Upper lobe of left lung (tissue), 6 donors: ENCODE data around the gene PPP3CA. TPM values are rescaled to one million over a fixed set of nuclear protein-coding genes. Genes with fewer than 3 reads are reported as not detected.

ENCODE experiments used
- ATAC-seq, 2 donors: fragments of 200-7000 bp; cut with Tn5 transposase; one replicate each; pipeline ENCODE4 v1.9.1; 2022; ENCODE audit warnings: mild to moderate bottlenecking in 2 of 2, moderate library complexity in 2 of 2; ENCODE audit not compliant: low FRiP score in 2 of 2
- DNase-seq, 2 donors: peaks; one replicate each; pipeline ENCODE4 v3.0.0-alpha.2; 2019 to 2020
- H3K27ac ChIP-seq, 4 donors: fragments of 200-600 bp; sonication (generic); one replicate each; pipeline ENCODE4 v1.5.1; 2016 to 2019
- H3K27me3 ChIP-seq, 4 donors: fragments of 200-600 bp; sonication (generic); one replicate each; pipeline ENCODE4 v1.5.1; 2017 to 2019
- H3K36me3 ChIP-seq, 4 donors: fragments of 200-600 bp; sonication (generic); one replicate each; pipeline ENCODE4 v1.5.1; 2016 to 2019
- H3K4me1 ChIP-seq, 4 donors: fragments of 200-600 bp; sonication (generic); one replicate each; pipeline ENCODE4 v1.5.1; 2018 to 2019
- H3K4me3 ChIP-seq, 4 donors: fragments of 200-600 bp; sonication (generic); one replicate each; pipeline ENCODE4 v1.5.1; 2017 to 2019; ENCODE audit warnings: mild to moderate bottlenecking in 2 of 4, moderate library complexity in 1 of 4
- H3K9me3 ChIP-seq, 4 donors: fragments of 200-600 bp; sonication (generic); one replicate each; pipeline ENCODE4 v1.5.1; 2018 to 2019
- CTCF ChIP-seq, 6 experiments: fragments of 450-650 bp in 4 of 6; fragments of 200-600 bp in 2 of 6; sonication (generic) in 2 of 6; IDR thresholded peaks; one replicate each; pipeline ENCODE4 v1.5.1; 2016 to 2019; ENCODE audit warnings: antibody characterized with exemption in 6 of 6
- EP300 ChIP-seq, 4 donors: sonication (generic); formaldehyde crosslinking; IDR thresholded peaks; one replicate each; pipeline ENCODE4 v1.5.1; 2017; ENCODE audit warnings: antibody characterized with exemption in 4 of 4, control low read depth in 2 of 4
- POLR2A ChIP-seq, 4 donors: fragments of 450-650 bp; IDR thresholded peaks; one replicate each; pipeline ENCODE4 v1.5.1; 2016 to 2017; ENCODE audit warnings: antibody characterized with exemption in 4 of 4, mild to moderate bottlenecking in 2 of 4
- POLR2AphosphoS5 ChIP-seq, 2 donors: sonication (generic); formaldehyde crosslinking; IDR thresholded peaks; one replicate each; pipeline ENCODE4 v1.5.1; 2017; ENCODE audit warnings: antibody characterized with exemption in 2 of 2
- WGBS, 2 donors: methylation state at CpG; one replicate each; pipeline ENCODE4 v1.1.5; 2017 to 2018; 5-methylcytosine and 5-hydroxymethylcytosine counted together
- total RNA-seq, 6 donors: library from RNA; depleted of rRNA in 4 of 6; stranded (reverse); fragments of >200 nt in 4 of 6; gene quantifications; one replicate each; pipeline versions ENCODE4 v1.1.0 to v1.2.1, GENCODE V29; 2016 to 2021
- donor health status: DM: no; HTN: no; CAD: no; lungs with moderate emphysema.
- donor health status: DM: no; HTN: yes; CAD: no; lungs with severe emphysema.

PPP3CA gene
- total RNA-seq, 6 donors from 2014 or later, result 28.3 to 62.0 (median 50.0) TPM

GRCh38 chr4:101256222-101256621 lies 91.1 kb downstream of the PPP3CA start:
- Histone ChIP-seq H3K9me3 (no peaks in the 10 kb centered on the region), H3K4me3 (no peak overlapping the region), H3K36me3 (no peaks in the 10 kb centered on the region), H3K4me1 (peaks cover 0 to 36% (median 20%) of the 10 kb centered on the region in 4 donors), H3K27ac (no peak overlapping the region), H3K27me3 (no peaks in the 10 kb centered on the region)
- DNase-seq (no peak), ATAC-seq (no peak)
- TF ChIP-seq EP300 (IDR thresholded peaks at IDR 0.05) (no peak), POLR2A (IDR thresholded peaks at IDR 0.05) (no peak), POLR2AphosphoS5 (IDR thresholded peaks at IDR 0.05) (no peak), CTCF (IDR thresholded peaks at IDR 0.05) (no peak)

- H3K36me3 ChIP-seq, result no peaks in the 10 kb centered on the region
- DNase-seq (no peak), ATAC-seq (no peak)
- H3K4me3 ChIP-seq, result no peak overlapping the region
- 46 to 60% methylated on average over 4 of the region's 4 CpGs for WGBS, 2 donors
- no peak overlapping the region for H3K27ac ChIP-seq
- TF ChIP-seq EP300 (IDR thresholded peaks at IDR 0.05), result no peak
- no peak for TF ChIP-seq POLR2AphosphoS5 (IDR thresholded peaks at IDR 0.05)
- no peak for TF ChIP-seq POLR2A (IDR thresholded peaks at IDR 0.05)
- no peak for TF ChIP-seq CTCF (IDR thresholded peaks at IDR 0.05)
- H3K4me1 ChIP-seq, result peaks cover 0 to 33% (median 22%) of the 10 kb centered on the region in 4 donors
- H3K27me3 ChIP-seq, result no peaks in the 10 kb centered on the region
- H3K9me3 ChIP-seq, result no peaks in the 10 kb centered on the region
These were observed 92.5 kb downstream of the PPP3CA start for GRCh38 chr4:101254776-101255175.

GRCh38 chr4:101253121-101253520 lies 94.2 kb downstream of the PPP3CA start:
- ATAC-seq (no peak), DNase-seq (no peak)
- TF ChIP-seq POLR2AphosphoS5 (IDR thresholded peaks at IDR 0.05) (no peak), EP300 (IDR thresholded peaks at IDR 0.05) (no peak), POLR2A (IDR thresholded peaks at IDR 0.05) (no peak), CTCF (IDR thresholded peaks at IDR 0.05) (no peak)
- Histone ChIP-seq H3K36me3 (no peaks in the 10 kb centered on the region), H3K27me3 (no peaks in the 10 kb centered on the region), H3K9me3 (no peaks in the 10 kb centered on the region), H3K27ac (no peak overlapping the region), H3K4me1 (peaks cover 0 to 23% (median 13%) of the 10 kb centered on the region in 4 donors), H3K4me3 (no peak overlapping the region)
- 79 to 86% methylated on average over 1 of the region's 1 CpG for WGBS, 2 donors

GRCh38 chr4:101252721-101253120 lies 94.6 kb downstream of the PPP3CA start:
- Histone ChIP-seq H3K27me3 (no peaks in the 10 kb centered on the region), H3K9me3 (no peaks in the 10 kb centered on the region), H3K36me3 (no peaks in the 10 kb centered on the region), H3K27ac (no peak overlapping the region), H3K4me3 (no peak overlapping the region), H3K4me1 (peaks cover 0 to 23% (median 13%) of the 10 kb centered on the region in 4 donors)
- TF ChIP-seq POLR2AphosphoS5 (IDR thresholded peaks at IDR 0.05) (no peak), POLR2A (IDR thresholded peaks at IDR 0.05) (no peak), CTCF (IDR thresholded peaks at IDR 0.05) (no peak), EP300 (IDR thresholded peaks at IDR 0.05) (no peak)
- no peak for ATAC-seq
- no peak for DNase-seq
- WGBS, 2 donors, result 34 to 41% methylated on average over 2 of the region's 2 CpGs

- Histone ChIP-seq H3K4me1 (peaks cover 0 to 17% (median 11%) of the 10 kb centered on the region in 4 donors), H3K27me3 (no peaks in the 10 kb centered on the region), H3K9me3 (no peaks in the 10 kb centered on the region), H3K27ac (no peak overlapping the region), H3K4me3 (no peak overlapping the region), H3K36me3 (no peaks in the 10 kb centered on the region)
- TF ChIP-seq EP300 (IDR thresholded peaks at IDR 0.05), result no peak
- TF ChIP-seq CTCF (IDR thresholded peaks at IDR 0.05), result no peak
- no peak for TF ChIP-seq POLR2AphosphoS5 (IDR thresholded peaks at IDR 0.05)
- no peak for TF ChIP-seq POLR2A (IDR thresholded peaks at IDR 0.05)
- no peak for DNase-seq
- WGBS, 2 donors, result 75 to 84% methylated on average over 3 of the region's 3 CpGs
- ATAC-seq, result no peak
These were observed 96.1 kb downstream of the PPP3CA start for GRCh38 chr4:101251261-101251660.
